HG03103 (cell line): Measurements from ENCODE around the gene CYP2C9.

Experiments
- ATAC-seq: cut with Tn5 transposase; IDR thresholded peaks from one replicate; pipeline ENCODE4 v1.9.1; 2021; ENCODE audit warnings: low read depth; ENCODE audit not compliant: unreplicated experiment

CYP2C9 gene

GRCh38 chr10:95035332-95036295 is 97.2 kb downstream of the CYP2C9 start:
- no peak for ATAC-seq

GRCh38 chr10:95039281-95039680 is 100.8 kb downstream of the CYP2C9 start:
- ATAC-seq: no peak
